Measurements from ENCODE around the gene PUDP.

DNA sequence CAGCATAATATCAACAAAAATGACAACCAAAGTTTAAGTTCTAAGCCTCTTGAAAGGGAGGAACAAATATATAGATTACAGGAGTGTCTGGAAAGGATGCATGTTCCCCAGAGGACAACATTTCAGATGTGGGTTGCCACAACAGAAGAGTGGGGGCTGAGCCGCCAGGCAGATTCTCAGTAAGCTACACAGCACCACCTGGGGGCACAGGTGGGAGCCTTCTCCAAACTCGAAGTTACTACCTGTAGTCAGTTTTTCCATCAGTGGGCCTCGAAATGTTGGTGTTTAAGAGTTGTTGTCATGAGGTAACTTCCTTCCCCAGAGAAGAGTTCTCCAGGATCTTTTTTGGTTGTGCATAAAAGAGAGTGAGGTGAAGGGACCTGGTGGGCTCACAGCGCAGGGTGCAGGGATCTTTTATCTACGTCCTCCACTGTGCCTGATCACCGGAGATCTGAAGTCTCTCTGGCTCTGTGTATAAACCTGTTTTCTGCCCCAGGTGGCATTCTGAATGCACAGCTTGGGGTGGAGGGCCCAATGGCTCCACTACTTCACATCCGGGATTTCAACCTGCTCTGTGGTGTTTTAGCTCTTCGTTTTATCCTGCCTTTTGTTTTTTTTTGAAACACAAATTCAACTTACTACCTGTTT lies 58.9 kb downstream of the PUDP start:
- TF ChIP-seq, protein P1, sequence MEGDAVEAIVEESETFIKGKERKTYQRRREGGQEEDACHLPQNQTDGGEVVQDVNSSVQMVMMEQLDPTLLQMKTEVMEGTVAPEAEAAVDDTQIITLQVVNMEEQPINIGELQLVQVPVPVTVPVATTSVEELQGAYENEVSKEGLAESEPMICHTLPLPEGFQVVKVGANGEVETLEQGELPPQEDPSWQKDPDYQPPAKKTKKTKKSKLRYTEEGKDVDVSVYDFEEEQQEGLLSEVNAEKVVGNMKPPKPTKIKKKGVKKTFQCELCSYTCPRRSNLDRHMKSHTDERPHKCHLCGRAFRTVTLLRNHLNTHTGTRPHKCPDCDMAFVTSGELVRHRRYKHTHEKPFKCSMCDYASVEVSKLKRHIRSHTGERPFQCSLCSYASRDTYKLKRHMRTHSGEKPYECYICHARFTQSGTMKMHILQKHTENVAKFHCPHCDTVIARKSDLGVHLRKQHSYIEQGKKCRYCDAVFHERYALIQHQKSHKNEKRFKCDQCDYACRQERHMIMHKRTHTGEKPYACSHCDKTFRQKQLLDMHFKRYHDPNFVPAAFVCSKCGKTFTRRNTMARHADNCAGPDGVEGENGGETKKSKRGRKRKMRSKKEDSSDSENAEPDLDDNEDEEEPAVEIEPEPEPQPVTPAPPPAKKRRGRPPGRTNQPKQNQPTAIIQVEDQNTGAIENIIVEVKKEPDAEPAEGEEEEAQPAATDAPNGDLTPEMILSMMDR (IDR thresholded peaks at IDR 0.05; ENCODE audit: low read depth, low read length, poor library complexity, severe bottlenecking), result peak; percentile 46
- TF ChIP-seq EZH2phosphoT487 (IDR thresholded peaks at IDR 0.05; ENCODE audit: borderline replicate concordance, low read length), result no peak

All from DOHH2 (cell line).